Measurements from ENCODE around the gene PPL.

DNA sequence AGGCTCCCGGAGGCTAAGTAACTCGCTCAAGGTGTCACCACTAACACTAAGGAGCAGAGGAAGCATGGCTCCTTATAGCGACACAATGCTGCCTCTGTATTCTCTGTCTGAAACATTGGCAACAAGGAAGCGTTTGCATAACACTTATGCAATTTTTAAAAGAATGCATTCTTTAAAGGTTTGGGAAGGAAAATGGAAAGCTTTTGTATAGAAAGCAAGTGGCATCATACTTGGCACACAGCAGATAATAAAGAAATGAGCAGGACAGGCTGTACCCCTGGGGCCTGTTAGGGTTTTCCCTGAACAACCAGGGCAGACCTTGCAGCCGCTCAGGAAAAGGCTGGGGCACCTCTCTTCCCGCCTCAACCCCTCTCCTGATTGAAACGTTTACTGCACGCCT is 36.9 kb downstream of the PPL start:
- TF ChIP-seq, protein P1, sequence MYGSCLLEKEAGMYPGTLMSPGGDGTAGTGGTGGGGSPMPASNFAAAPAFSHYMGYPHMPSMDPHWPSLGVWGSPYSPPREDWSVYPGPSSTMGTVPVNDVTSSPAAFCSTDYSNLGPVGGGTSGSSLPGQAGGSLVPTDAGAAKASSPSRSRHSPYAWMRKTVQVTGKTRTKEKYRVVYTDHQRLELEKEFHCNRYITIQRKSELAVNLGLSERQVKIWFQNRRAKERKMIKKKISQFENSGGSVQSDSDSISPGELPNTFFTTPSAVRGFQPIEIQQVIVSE (CRISPR knock-in tag; IDR thresholded peaks at IDR 0.05; ENCODE audit: borderline replicate concordance): no peak
- TF ChIP-seq, protein P2, sequence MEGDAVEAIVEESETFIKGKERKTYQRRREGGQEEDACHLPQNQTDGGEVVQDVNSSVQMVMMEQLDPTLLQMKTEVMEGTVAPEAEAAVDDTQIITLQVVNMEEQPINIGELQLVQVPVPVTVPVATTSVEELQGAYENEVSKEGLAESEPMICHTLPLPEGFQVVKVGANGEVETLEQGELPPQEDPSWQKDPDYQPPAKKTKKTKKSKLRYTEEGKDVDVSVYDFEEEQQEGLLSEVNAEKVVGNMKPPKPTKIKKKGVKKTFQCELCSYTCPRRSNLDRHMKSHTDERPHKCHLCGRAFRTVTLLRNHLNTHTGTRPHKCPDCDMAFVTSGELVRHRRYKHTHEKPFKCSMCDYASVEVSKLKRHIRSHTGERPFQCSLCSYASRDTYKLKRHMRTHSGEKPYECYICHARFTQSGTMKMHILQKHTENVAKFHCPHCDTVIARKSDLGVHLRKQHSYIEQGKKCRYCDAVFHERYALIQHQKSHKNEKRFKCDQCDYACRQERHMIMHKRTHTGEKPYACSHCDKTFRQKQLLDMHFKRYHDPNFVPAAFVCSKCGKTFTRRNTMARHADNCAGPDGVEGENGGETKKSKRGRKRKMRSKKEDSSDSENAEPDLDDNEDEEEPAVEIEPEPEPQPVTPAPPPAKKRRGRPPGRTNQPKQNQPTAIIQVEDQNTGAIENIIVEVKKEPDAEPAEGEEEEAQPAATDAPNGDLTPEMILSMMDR (IDR thresholded peaks at IDR 0.05): no peak
- TF ChIP-seq, protein P3, sequence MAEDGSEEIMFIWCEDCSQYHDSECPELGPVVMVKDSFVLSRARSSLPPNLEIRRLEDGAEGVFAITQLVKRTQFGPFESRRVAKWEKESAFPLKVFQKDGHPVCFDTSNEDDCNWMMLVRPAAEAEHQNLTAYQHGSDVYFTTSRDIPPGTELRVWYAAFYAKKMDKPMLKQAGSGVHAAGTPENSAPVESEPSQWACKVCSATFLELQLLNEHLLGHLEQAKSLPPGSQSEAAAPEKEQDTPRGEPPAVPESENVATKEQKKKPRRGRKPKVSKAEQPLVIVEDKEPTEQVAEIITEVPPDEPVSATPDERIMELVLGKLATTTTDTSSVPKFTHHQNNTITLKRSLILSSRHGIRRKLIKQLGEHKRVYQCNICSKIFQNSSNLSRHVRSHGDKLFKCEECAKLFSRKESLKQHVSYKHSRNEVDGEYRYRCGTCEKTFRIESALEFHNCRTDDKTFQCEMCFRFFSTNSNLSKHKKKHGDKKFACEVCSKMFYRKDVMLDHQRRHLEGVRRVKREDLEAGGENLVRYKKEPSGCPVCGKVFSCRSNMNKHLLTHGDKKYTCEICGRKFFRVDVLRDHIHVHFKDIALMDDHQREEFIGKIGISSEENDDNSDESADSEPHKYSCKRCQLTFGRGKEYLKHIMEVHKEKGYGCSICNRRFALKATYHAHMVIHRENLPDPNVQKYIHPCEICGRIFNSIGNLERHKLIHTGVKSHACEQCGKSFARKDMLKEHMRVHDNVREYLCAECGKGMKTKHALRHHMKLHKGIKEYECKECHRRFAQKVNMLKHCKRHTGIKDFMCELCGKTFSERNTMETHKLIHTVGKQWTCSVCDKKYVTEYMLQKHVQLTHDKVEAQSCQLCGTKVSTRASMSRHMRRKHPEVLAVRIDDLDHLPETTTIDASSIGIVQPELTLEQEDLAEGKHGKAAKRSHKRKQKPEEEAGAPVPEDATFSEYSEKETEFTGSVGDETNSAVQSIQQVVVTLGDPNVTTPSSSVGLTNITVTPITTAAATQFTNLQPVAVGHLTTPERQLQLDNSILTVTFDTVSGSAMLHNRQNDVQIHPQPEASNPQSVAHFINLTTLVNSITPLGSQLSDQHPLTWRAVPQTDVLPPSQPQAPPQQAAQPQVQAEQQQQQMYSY (CRISPR knock-in tag; IDR thresholded peaks at IDR 0.05): no peak
- no peak for TF ChIP-seq JUN (CRISPR knock-in tag; IDR thresholded peaks at IDR 0.05)
- no peak for TF ChIP-seq ZNF121 (CRISPR knock-in tag; IDR thresholded peaks at IDR 0.05)
- TF ChIP-seq, protein P4, sequence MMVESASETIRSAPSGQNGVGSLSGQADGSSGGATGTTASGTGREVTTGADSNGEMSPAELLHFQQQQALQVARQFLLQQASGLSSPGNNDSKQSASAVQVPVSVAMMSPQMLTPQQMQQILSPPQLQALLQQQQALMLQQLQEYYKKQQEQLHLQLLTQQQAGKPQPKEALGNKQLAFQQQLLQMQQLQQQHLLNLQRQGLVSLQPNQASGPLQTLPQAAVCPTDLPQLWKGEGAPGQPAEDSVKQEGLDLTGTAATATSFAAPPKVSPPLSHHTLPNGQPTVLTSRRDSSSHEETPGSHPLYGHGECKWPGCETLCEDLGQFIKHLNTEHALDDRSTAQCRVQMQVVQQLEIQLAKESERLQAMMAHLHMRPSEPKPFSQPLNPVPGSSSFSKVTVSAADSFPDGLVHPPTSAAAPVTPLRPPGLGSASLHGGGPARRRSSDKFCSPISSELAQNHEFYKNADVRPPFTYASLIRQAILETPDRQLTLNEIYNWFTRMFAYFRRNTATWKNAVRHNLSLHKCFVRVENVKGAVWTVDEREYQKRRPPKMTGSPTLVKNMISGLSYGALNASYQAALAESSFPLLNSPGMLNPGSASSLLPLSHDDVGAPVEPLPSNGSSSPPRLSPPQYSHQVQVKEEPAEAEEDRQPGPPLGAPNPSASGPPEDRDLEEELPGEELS (CRISPR knock-in tag; IDR thresholded peaks at IDR 0.05): no peak
- TF ChIP-seq, protein P5, sequence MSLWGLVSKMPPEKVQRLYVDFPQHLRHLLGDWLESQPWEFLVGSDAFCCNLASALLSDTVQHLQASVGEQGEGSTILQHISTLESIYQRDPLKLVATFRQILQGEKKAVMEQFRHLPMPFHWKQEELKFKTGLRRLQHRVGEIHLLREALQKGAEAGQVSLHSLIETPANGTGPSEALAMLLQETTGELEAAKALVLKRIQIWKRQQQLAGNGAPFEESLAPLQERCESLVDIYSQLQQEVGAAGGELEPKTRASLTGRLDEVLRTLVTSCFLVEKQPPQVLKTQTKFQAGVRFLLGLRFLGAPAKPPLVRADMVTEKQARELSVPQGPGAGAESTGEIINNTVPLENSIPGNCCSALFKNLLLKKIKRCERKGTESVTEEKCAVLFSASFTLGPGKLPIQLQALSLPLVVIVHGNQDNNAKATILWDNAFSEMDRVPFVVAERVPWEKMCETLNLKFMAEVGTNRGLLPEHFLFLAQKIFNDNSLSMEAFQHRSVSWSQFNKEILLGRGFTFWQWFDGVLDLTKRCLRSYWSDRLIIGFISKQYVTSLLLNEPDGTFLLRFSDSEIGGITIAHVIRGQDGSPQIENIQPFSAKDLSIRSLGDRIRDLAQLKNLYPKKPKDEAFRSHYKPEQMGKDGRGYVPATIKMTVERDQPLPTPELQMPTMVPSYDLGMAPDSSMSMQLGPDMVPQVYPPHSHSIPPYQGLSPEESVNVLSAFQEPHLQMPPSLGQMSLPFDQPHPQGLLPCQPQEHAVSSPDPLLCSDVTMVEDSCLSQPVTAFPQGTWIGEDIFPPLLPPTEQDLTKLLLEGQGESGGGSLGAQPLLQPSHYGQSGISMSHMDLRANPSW (CRISPR knock-in tag; conservative IDR thresholded peaks at IDR 0.05; ENCODE audit: low read depth): no peak
- TF ChIP-seq IRF2 (CRISPR knock-in tag; IDR thresholded peaks at IDR 0.05; ENCODE audit: borderline replicate concordance, low read depth): no peak
- no peak for TF ChIP-seq CREB1 (CRISPR knock-in tag; IDR thresholded peaks at IDR 0.05)
- TF ChIP-seq, protein P6, sequence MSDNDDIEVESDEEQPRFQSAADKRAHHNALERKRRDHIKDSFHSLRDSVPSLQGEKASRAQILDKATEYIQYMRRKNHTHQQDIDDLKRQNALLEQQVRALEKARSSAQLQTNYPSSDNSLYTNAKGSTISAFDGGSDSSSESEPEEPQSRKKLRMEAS (CRISPR knock-in tag; IDR thresholded peaks at IDR 0.05): no peak
- no peak for TF ChIP-seq SMAD4 (CRISPR knock-in tag; IDR thresholded peaks at IDR 0.05)
